Stomach smooth muscle (tissue), 2 donors: ENCODE data around the gene CCDC27.
A peak's percentile ranks its signal among the peaks of the same experiment; 100 is the strongest.

ENCODE experiments used
- H3K27ac ChIP-seq: one replicate; pipeline ENCODE4 v1.7.0; 2013; ENCODE audit warnings: mild to moderate bottlenecking, low read length, inconsistent platforms
- H3K27me3 ChIP-seq, 2 donors: one replicate each; pipeline ENCODE4 v1.7.0; 2013; ENCODE audit warnings: low read length in 2 of 2; ENCODE audit not compliant: insufficient read depth in 2 of 2, control insufficient read depth in 1 of 2
- H3K36me3 ChIP-seq, 2 donors: one replicate each; pipeline ENCODE4 v1.7.0; 2013; ENCODE audit warnings: low read length in 2 of 2; ENCODE audit not compliant: control insufficient read depth in 2 of 2, insufficient read depth in 2 of 2
- H3K4me1 ChIP-seq: one replicate; pipeline ENCODE4 v1.7.0; 2013; ENCODE audit warnings: low read length; ENCODE audit not compliant: control insufficient read depth, insufficient read depth
- H3K4me3 ChIP-seq, 2 donors: one replicate each; pipeline ENCODE4 v1.7.0; 2013; ENCODE audit warnings: low read length in 2 of 2
- H3K9ac ChIP-seq, 2 donors: one replicate each; pipeline ENCODE4 v1.7.0; 2013; ENCODE audit warnings: low read length in 2 of 2, mild to moderate bottlenecking in 1 of 2
- H3K9me3 ChIP-seq, 2 donors: one replicate each; pipeline ENCODE4 v1.7.0; 2013; ENCODE audit warnings: low read length in 2 of 2; ENCODE audit not compliant: control insufficient read depth in 2 of 2
- donor health status: healthy.
- donor health status: Pancreatic carcinoma.

CCDC27 gene

DNA sequence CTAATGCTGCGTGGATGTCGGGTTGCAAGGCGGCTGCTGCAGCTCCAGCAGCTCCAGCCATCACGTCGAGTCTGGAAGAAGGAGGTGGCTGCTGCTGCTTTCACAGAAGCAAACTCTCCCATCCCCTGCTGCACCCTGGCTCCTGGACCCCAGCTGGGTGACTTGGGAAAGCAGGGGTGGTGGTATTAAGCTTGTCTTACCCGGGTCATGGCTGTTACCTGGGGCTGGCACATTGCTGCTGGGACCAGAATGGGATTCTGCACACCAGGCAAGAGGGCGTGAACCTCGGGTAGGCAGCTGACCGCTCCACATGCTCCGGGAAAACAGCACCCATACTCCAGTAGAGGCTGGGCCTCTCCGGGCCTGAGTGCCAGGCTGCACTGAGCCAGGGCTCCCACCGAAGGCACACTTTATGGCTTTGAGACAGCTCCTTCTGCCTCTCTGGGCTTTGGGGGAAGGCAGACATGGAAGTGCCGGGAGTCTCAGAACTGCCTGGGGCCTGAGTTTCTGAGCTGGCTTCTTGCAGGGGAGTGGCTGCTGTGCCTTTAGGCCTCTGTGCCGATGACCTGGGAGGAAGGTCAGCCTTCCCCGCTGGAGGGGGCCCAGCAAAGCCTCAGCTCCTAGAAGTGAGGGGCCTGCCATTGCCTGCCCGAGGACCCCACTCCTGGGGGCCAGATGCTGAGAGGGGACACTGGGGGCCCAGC is 21.5 kb downstream of the CCDC27 start:
- Histone ChIP-seq H3K9ac (no peak overlapping the region), H3K36me3 (no peaks in the 10 kb centered on the region), H3K27me3 (no peaks in the 10 kb centered on the region), H3K27ac (peak overlapping the region; percentile 58), H3K9me3 (no peaks in the 10 kb centered on the region), H3K4me3 (peak overlapping the region in 1 of 2 donors; percentile 71), H3K4me1 (peaks cover 33% of the 10 kb centered on the region)

DNA sequence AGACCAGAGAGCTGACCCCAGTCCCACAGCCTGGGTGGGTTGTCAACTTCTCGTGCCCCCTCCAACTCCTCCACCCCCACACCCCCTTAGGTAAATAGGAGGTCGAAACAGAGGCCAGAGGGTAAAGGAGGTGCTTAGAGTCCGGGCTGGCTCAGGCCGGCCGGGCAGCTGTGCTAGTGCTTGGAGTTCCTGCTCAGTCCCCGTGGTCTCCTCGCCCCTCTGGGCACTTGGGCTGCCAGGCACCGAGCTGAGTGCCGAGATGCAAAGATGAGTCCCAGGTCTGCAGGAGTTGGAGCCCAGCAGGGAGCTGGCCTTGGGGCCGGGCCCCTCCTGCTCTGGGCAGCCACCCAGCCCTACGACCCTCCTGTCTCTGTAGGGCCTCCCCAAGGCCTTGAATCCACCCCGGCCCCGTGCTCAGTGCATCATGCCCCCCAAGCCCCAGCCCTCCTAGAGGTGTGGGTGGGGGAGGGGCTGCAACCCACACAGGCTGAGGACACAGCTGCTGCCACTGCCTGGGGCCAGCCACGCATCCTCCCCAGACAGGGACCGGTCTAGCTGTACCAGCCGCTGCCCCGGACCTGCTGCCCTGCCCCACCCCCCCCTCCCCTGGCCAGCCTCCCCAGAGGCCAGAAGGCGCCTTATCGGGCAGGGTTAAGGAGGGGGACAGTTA is 22.2 kb downstream of the CCDC27 start:
- no peak overlapping the region for H3K9ac ChIP-seq
- peak overlapping the region; percentile 58 for H3K27ac ChIP-seq
- H3K4me1 ChIP-seq: peaks cover 33% of the 10 kb centered on the region
- no peaks in the 10 kb centered on the region for H3K9me3 ChIP-seq
- H3K36me3 ChIP-seq: peaks cover 5 to 6% of the 10 kb centered on the region in 2 donors
- no peak overlapping the region for H3K4me3 ChIP-seq
- H3K27me3 ChIP-seq: no peaks in the 10 kb centered on the region

DNA sequence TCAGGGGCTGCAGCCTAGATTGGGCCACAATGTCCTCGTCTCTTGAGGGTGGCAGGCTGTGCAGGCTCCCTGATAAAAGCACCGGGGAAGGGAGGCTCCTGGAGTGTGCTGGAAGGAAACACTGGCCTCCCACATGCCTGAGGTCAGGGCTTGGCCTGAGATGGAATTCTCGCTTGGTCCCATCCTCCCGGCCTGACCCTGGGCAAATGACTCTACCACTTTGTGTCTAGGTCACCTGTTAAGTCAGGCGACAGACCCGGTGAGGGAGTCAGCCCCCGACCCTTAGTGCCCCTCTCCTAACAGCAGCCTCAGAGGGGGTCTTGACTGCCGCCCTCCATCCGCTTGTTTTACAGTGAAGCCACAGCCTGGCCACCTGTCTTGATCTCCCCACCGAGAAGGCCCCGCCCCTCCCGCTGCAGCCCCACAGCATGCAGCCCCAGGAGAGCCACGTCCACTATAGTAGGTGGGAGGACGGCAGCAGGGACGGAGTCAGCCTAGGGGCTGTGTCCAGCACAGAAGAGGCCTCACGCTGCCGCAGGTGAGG is 22.8 kb downstream of the CCDC27 start:
- no peak overlapping the region for H3K27ac ChIP-seq
- H3K9ac ChIP-seq: no peak overlapping the region
- peaks cover 33% of the 10 kb centered on the region for H3K4me1 ChIP-seq
- H3K9me3 ChIP-seq: no peaks in the 10 kb centered on the region
- no peak overlapping the region for H3K4me3 ChIP-seq
- no peaks in the 10 kb centered on the region for H3K27me3 ChIP-seq
- peaks cover 11 to 12% of the 10 kb centered on the region in 2 donors for H3K36me3 ChIP-seq

DNA sequence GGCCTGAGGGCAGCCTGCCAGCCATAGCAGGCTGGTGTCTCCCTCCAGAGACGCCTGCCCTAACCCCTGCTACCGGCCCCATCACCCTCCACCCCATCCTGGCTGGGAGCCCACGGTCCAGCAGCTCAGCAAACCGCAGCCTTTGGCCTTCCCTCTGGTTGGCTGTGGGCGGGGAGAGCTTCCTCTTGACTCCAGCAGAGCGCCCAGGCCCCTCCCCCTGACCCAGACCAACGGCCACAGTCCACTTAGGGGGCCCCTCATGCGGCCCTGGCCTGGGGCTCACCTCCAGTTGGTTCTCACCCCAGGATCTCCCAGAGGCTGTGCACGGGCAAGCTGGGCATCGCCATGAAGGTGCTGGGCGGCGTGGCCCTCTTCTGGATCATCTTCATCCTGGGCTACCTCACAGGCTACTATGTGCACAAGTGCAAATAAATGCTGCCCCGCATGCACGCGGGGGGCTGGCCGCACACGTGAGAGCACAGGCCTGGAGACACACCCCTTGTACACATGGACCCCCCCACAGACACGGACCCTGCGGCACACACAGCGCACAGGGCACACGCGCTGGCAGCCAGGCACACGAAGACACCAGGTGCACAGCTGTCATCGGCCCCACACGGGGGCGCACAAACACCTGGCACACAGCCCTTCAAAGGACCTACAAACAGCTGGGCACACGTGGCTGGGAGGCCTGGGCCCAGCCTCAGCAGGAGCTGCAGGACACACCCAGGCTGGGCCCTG is 23.4 kb downstream of the CCDC27 start:
- Histone ChIP-seq H3K4me1 (peaks cover 32% of the 10 kb centered on the region), H3K9me3 (no peaks in the 10 kb centered on the region), H3K9ac (no peak overlapping the region), H3K27ac (no peak overlapping the region), H3K36me3 (peaks cover 16 to 17% of the 10 kb centered on the region in 2 donors), H3K4me3 (no peak overlapping the region), H3K27me3 (no peaks in the 10 kb centered on the region)

DNA sequence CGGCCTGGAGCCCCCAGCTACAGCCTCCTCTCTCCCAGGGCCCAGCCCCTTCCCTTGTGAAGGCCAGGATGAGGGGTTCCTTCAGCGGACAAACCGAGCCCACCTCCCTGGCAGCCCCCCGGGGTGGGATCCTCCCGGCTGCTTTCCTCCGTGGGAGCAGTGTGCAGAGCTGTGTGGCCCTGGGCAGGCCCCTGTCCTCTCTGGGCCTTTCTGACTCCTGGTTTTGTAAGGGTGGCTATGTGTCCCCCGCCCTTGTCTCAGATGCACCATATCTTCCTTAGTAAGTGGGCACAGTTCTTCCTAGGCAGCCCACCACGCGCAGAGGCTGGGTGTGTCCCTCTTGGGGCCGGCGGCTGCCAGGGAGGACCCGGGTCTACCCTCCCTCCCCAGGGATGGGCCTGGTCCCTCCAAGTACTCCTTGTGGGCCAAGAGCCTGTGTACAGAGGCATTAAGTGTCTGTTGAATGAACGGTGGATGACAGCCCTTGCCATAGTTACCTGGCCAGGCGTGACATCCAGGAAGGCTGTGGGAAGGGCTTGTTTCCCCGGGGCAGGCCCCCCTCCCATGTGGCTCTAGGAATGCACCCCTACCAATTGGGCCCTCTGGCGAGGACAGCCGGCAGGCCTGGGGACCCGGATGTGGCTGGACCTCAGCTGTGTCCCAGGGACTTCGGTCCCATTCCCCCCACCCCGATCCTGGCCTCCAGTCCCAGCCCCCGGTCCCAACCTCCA is 24.1 kb downstream of the CCDC27 start:
- no peak overlapping the region for H3K9ac ChIP-seq
- peaks cover 21 to 23% of the 10 kb centered on the region in 2 donors for H3K36me3 ChIP-seq
- H3K4me1 ChIP-seq: peaks cover 25% of the 10 kb centered on the region
- H3K9me3 ChIP-seq: no peaks in the 10 kb centered on the region
- H3K27ac ChIP-seq: no peak overlapping the region
- no peaks in the 10 kb centered on the region for H3K27me3 ChIP-seq
- H3K4me3 ChIP-seq: no peak overlapping the region

DNA sequence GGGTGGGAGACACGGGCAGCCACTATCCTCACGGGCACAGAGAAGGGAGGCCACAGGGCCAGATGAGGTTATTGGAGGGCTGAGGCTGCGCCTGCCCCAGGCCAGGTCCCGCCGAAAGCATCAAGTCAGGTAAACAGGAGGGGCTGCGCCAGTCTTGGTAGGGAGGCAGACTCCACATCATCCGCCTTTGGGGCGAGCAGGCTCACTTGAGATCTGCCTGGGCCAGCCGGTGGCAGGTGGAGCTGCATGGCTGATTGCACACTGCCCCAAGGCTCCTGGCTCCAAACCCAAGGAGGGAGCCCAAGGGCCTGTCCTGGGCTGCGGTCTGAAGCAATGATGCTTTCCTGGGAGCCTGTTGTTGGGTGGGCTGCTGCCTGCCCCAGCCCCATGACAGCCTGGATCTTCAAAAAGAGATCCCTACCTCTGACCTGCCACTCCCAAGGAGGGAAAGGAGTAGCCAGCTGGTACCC is 24.9 kb downstream of the CCDC27 start:
- Histone ChIP-seq H3K36me3 (peaks cover 26 to 30% of the 10 kb centered on the region in 2 donors), H3K4me3 (no peak overlapping the region), H3K9ac (no peak overlapping the region), H3K27ac (no peak overlapping the region), H3K27me3 (no peaks in the 10 kb centered on the region), H3K4me1 (peaks cover 18% of the 10 kb centered on the region), H3K9me3 (no peaks in the 10 kb centered on the region)

DNA sequence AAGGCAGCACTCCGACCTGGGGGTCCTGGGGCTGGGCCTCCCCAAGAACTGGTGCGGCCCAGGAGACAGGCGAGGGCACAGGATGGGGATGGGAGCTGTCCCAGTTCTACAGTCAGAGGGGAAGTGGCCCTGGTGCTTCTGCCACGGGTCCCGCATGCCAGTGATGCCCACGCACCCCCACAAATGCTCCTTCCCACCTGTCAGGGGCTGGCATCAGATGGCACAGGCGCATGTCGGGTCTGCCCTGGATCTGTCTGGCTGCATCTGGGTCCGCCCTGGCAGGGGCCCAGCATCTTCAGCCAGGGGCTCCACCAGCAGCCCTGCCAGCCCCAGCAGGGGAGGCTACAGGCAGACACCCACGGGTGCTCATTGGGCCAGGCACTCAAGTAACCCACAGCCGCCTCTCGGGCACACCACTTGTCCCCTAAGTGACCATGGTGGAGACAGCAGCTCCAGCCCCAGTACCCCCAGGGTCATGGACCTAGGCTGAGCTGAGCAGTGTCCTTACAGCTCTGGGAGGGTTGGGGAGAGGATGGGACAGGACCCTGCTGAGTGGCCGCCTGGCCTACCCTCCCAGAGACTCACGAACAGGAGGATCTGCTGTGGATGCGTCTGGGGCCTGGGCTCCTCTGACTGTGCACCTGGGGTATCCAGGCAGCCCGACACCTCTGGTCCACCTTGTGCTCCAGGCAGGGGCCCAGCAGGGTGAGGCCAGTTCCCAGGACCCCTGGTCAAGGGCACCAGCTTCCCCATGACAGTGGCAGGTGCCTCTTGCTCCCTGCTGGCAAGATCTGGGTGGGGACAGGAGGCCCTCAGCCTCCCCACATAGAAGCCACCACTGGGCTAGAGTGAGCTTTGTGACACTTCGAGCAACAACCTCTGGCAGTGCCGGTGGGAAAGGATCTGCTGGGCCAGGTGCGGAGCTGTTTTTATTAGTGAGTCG is 25.7 kb downstream of the CCDC27 start:
- no peaks in the 10 kb centered on the region for H3K9me3 ChIP-seq
- no peak overlapping the region for H3K9ac ChIP-seq
- peaks cover 14% of the 10 kb centered on the region for H3K4me1 ChIP-seq
- no peaks in the 10 kb centered on the region for H3K27me3 ChIP-seq
- H3K27ac ChIP-seq: no peak overlapping the region
- peaks cover 34 to 37% of the 10 kb centered on the region in 2 donors for H3K36me3 ChIP-seq
- H3K4me3 ChIP-seq: no peak overlapping the region

DNA sequence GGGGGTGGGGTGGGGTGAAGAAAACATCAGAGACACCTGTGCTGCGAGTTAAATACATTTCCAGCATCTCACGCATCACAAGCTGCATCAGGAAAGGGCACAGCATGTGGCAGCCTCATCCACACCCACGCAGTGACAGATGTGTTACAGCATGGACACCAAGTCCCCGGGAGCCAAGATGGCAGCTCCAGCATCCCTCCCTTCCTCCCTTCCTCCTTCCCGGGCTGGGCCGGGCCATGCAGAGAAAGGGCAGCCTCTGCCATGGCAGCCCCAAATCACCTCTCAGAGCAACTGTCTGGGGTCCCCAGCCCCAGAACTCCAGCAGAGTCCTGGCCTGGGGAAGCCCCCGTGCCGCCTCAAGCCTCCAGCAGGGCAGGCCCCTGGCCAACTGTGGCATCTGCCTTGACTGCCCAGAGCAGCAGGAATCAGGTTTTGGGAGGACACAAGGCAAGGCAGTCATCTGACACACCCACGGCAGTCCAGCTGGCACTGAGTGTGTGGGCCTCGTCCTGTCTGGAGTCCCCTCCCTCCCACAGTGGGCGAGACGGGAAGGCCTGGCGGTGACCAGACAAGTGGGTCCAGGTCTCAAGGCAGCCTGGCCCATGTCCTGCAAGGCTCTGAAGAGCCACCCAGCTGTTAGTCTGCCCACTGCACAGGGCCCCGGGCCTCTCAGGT is 26.5 kb downstream of the CCDC27 start:
- H3K36me3 ChIP-seq: peaks cover 35 to 41% of the 10 kb centered on the region in 2 donors
- no peaks in the 10 kb centered on the region for H3K27me3 ChIP-seq
- no peaks in the 10 kb centered on the region for H3K9me3 ChIP-seq
- no peak overlapping the region for H3K27ac ChIP-seq
- no peak overlapping the region for H3K9ac ChIP-seq
- no peak overlapping the region for H3K4me3 ChIP-seq
- H3K4me1 ChIP-seq: peaks cover 6% of the 10 kb centered on the region

DNA sequence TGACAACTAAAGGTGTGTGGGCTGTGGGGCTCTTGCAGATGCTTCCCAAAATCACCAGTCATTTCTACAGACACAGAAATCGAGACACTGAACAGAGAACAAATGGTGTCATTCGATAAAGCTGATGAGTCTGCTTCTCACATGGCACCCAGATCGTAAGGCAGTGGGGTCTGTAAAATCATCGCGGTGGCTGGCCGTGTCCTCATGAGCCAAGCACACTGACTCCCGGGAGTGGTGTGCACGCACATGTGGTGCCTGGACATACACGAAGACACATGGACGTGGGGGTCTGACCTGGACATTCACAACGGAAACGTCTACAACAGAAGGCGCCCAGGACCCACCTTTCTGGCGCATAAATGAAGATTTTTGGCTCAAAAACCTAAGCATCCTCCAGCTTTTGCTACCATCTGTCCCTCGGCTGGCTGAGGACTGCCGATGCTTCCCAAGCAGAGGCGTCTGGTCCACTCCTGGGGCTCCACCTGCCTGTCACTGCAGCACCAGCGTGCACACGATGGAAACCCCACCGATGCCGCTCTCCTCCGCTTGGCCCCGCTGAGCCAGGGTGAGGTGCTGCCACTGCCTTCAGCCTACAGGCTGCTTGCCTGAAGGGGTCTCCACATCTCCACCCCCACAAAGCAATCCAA is 27.1 kb downstream of the CCDC27 start:
- H3K4me3 ChIP-seq: no peak overlapping the region
- no peaks in the 10 kb centered on the region for H3K27me3 ChIP-seq
- H3K9me3 ChIP-seq: no peaks in the 10 kb centered on the region
- H3K36me3 ChIP-seq: peaks cover 39 to 47% of the 10 kb centered on the region in 2 donors
- H3K9ac ChIP-seq: no peak overlapping the region
- H3K27ac ChIP-seq: no peak overlapping the region
- H3K4me1 ChIP-seq: peaks cover 2% of the 10 kb centered on the region
